Lower leg skin (tissue), 3 donors: ENCODE measurements around the gene RAB40B.

ENCODE experiments used
- POLR2A ChIP-seq, 2 donors: fragments of 450-650 bp; IDR thresholded peaks; one replicate each; pipeline ENCODE4 v1.6.1; 2016 to 2017; ENCODE audit warnings: antibody characterized with exemption in 2 of 2, mild to moderate bottlenecking in 1 of 2, moderate library complexity in 1 of 2
- TF ChIP-seq, protein P1 (sequence below), 3 donors: fragments of 450-650 bp; IDR thresholded peaks; one replicate each; pipeline ENCODE4 v1.5.1; 2016; ENCODE audit warnings: antibody characterized with exemption in 3 of 3, mild to moderate bottlenecking in 3 of 3, moderate library complexity in 2 of 3

- no peak for TF ChIP-seq POLR2A (IDR thresholded peaks at IDR 0.05)
- TF ChIP-seq, protein P1, sequence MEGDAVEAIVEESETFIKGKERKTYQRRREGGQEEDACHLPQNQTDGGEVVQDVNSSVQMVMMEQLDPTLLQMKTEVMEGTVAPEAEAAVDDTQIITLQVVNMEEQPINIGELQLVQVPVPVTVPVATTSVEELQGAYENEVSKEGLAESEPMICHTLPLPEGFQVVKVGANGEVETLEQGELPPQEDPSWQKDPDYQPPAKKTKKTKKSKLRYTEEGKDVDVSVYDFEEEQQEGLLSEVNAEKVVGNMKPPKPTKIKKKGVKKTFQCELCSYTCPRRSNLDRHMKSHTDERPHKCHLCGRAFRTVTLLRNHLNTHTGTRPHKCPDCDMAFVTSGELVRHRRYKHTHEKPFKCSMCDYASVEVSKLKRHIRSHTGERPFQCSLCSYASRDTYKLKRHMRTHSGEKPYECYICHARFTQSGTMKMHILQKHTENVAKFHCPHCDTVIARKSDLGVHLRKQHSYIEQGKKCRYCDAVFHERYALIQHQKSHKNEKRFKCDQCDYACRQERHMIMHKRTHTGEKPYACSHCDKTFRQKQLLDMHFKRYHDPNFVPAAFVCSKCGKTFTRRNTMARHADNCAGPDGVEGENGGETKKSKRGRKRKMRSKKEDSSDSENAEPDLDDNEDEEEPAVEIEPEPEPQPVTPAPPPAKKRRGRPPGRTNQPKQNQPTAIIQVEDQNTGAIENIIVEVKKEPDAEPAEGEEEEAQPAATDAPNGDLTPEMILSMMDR (IDR thresholded peaks at IDR 0.05), result no peak
Observed at GRCh38 chr17:82667668-82668000, 30.9 kb downstream of the RAB40B start.
